GM18861 (cell line): ENCODE results near the gene ZBTB4.
A peak's percentile ranks its signal among the peaks of the same experiment; 100 is the strongest.
"Not testable (repeated sequence)": the region's sequence is repeated elsewhere in the genome, so short reads cannot be mapped to it uniquely, and the experiment has no call there.

Experiments used
- ATAC-seq: cut with Tn5 transposase; IDR thresholded peaks from one replicate; pipeline ENCODE4 v1.9.1; 2021; ENCODE audit not compliant: unreplicated experiment

Gene ZBTB4

DNA sequence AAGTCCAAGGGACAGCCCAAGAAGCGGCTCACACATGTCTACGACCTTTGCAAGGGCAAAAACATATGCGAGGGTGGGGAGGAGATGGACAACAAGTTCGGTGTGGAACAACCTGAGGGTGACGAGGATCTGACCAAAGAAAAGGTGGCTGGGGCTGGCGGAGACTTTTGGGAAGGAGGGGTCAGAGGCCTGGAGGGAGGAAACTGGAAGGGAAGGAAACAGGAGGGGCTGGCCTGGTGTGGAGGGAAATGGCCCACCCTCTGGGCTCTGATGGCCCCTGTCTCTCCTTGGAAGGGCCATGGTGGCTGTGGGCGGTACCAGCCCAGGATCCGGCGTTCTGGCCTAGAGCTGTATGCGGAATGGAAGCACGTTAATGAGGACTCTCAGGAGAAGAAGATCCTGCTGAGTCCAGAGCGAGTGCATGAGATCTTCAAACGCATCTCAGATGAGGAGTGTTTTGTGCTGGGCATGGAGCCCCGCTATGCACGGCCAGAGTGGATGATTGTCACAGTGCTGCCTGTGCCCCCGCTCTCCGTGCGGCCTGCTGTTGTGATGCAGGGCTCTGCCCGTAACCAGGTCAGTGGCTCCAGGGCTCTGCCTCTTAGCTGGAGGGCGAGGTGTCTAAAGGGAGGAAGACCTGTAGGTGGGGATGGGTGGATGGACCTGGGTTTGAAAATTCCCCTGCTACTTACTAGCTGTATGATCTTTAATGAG, 17.2 kb upstream of the ZBTB4 start:
- ATAC-seq: no peak

DNA sequence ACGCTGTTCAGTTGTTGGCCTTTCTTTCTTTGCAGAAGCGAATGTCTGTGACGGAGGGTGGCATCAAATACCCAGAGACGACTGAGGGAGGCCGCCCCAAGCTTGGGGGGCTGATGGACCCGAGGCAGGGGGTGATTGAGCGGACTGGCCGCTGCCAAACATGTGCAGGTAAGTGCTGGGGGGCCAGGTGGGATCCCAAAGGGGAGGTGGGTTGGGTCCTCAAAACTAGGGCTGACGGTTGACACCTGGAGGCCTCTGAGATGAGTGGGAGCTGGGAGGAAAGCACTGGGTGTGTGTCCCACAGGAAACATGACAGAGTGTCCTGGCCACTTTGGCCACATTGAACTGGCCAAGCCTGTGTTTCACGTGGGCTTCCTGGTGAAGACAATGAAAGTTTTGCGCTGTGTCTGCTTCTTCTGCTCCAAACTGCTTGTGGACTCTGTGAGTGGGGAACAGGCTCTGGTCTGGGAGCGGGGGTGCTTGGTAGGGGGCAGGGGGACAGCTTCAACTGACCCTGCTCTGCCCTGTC, 16.5 kb upstream of the ZBTB4 start:
- no peak for ATAC-seq

DNA sequence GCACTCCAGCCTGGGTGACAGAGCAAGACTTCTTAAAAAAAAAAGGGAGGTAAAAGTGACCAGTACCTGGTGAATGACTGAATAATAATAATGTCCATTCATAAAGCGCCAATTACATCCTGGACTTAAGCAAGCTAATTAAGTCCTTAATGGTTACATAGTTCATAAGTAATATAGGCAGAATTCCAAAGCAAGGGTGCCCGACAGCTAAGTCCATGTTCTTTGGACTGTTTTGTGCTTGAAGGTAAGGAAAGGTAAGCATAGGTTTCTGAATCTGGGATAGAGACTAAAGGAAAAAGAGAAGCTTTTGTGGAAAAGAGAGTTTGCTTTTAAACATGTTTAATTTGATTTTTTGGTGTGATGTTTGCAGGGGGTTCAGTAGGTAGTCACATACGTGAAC, 14.5 kb upstream of the ZBTB4 start:
- no peak for ATAC-seq

DNA sequence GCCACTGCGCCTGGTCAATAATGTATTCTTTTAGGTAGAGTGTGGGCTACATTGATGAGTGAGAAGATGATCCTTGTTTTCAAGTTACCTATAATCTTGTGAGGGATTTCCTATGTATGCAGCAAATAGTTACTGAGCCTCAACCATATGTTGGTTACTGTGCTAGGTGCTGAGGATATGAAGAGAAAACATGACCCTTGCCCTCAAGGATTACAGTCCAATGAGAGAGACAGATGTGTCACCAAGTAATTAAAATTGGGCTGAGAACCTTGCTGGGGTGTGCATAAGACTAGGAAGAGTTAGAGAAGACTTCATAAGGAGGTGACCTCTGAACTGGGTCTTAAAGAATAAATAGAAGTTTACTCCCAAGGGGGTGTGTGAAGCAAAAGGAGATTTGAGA, 12.2 kb upstream of the ZBTB4 start:
- ATAC-seq: no peak

DNA sequence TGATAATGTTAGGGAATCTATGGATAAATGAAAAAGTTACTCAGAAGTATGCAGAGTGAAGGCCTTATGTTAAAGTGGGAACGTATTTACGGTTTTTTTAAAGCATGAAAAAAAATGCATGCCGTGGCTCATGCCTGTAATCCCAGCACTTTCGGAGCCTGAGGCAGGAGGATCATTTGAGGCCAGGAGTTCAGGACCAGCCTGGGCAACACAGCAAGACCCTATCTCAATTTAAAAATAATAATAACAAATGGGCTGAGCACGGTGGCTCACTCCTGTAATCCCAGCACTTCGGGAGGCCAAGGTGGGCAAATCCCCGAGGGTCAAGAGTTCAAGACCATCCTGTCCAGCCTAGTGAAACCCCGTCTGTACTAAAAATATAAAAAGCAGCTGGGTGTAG, 10.7 kb upstream of the ZBTB4 start:
- no peak for ATAC-seq

DNA sequence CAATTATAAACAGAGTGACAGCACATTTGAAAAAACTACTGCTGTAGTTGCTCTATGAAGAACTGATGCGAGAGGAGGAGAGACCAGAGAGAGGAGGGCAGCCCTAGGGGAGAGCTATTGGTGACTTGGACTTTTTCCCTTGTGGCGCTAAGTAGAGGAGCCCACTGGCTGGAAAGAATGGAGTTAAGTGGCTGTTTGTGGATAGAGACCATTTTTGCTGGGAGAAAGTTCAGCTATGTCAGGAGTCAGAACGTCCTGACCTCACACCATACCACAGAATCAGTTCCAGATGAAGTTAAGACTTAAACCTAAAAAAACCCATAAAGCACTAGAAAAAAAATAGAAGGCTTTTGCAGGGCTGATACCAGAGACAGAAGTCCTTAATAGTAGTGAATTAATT, 6.8 kb upstream of the ZBTB4 start:
- no peak for ATAC-seq

DNA sequence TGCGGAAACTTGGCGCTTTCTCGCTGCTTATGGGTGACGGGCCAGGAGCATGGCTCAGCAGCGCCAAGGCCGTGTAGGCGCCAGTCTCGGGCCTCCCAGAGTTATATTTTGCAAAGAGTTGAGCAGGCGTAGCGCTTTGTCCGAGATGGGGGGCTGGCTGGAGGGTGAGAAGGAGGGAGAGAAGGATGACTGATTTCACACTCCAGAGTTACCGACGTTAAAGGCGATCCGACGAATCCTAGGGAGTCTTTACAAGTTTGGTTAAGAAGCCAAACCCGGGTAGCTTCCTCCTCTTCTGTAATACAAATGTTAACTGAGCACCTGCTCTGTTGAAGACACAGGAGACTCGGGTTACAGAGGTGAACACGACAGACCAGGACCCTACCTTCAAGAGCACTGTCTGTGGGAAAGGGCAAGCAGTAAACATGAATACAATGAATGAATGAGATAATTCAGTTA, 5.5 kb upstream of the ZBTB4 start:
- ATAC-seq: no peak

DNA sequence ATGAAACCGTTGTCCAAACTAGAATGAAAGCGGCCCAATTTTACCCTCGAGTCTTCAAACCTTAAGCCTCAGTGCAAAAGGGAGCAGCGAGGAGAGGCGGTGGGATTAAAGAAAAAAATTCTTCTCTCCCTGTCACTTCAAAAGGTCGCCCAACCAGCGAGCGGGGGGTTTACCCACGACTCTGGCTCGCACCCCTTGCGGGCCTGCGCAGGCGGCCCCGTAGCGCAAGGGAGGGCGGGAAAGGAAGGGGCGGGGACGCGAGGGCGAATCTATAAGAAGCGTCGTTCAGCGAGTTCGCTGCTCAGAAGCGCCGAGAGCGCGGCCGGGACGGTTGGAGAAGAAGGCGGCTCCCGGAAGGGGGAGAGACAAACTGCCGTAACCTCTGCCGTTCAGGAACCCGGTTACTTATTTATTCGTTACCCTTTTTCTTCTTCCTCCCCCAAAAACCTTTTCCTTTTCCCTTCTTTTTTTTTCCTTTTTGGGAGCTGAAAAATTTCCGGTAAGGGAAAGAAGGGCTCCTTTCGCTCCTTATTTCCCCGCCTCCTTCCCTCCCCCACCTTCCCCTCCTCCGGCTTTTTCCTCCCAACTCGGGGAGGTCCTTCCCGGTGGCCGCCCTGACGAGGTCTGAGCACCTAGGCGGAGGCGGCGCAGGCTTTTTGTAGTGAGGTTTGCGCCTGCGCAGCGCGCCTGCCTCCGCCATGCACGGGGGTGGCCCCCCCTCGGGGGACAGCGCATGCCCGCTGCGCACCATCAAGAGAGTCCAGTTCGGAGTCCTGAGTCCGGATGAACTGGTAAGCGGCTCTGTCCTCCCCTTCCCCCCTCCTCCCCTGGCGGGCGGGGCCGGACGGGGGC, 4.9 kb upstream of the ZBTB4 start, which contains the start of gene POLR2A:
TSS of gene POLR2A (plus strand) at position 300 of the 852 bp plus-strand sequence.
- ATAC-seq: peak; percentile 57

DNA sequence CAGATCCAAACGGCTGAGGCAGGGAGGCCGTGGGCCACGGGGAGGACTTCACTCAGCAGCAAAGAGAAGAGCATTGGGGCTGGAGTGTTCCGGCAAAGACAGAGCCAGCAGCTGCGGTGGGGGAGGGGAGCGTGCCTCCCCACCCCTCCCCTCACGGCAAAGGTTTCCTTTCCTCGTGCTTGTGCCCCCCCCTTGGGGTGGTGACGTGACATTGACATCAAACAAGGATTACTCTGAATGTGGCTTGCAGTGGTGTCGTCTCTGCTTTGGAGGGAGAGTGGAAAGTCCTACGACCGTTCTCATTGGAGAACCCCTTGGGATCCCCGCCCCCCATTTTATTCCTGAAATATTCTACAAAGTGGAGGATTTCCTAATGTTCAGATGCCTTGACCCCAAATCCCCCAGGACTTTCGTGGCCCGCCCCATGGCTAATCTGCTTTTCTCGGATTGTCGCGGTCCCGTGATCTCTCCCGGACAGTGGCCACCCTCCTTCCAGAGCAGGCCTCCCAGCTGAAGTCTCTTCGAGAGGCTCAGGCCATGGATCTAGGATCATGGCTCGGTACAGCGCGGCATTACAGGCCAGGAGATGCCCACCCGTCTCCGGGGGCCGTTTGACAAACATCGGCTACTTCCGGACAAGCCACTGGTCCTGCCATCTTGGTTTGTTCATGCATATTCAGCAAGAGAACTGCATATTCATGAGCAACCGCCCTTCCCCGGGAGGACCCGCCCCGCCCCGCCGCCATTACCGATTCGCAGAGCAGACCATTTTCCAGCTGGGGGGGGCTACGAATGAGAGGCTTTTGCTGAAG, 4.0 kb upstream of the ZBTB4 start:
- ATAC-seq: peak; percentile 23

DNA sequence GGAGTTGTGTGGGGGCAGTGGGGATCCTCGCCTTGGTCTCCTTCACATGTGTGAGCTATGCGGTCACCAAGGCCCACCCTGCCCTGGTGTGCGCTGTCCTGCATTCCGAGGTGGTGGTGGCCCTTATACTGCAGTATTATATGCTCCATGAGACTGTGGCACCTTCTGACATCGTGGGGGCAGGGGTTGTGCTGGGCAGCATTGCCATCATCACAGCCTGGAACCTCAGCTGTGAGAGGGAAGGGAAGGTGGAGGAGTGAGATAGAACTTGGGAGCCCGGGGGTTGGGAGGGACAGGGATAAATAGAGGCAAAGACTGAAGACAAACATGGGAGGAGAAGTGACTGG, 3.3 kb upstream of the ZBTB4 start:
- ATAC-seq: not testable (repeated sequence)

DNA sequence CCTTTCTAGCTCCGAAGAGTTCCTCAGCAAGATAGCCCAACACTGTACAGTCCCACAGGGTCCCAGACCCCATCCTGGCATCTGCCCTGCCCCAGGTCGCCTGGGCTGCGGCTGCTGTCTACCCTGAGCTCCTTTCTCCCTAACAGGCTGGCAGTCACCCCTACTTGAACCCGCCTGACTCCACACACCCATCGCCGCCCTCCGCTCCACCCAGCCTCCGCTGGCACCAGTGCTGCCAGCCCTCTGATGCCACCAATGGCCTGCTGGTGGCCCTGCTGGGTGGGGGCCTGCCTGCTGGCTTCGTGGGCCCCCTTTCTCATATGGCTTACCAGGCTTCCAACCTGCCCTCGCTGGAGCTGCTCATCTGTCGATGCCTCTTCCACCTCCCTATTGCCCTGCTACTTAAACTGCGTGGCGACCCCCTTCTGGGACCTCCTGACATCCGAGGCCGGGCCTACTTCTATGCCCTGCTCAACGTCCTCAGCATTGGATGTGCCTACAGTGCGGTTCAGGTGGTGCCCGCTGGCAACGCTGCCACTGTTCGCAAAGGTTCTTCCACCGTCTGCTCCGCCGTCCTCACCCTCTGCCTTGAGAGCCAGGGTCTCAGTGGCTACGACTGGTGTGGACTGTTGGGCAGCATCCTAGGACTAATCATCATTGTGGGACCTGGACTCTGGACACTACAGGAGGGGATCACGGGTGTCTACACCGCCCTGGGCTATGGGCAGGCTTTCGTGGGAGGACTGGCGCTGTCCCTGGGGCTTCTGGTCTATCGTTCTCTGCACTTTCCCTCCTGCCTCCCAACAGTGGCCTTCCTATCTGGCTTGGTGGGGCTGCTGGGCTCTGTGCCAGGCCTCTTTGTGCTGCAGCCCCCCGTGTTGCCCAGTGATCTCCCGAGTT, 2.7 kb upstream of the ZBTB4 start:
- not testable (repeated sequence) for ATAC-seq

DNA sequence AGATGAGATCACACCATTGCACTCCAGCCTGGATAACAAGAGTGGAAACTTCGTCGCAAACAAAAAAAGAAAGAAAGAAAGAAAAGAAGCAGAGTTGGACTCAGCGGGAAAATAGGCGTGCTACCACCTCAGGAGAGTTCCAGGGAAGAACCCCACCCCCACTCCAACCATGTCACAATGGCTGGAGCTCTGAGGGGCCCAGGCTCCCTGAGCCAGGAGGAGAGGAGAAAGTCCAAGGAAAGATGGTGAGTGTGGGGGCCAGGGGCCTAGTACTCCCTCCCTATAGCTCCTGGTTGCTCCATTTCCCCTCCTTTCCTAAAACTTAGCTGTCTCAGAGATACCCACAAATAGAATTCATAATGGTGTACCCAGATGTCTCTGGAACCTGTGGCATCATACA, 1.8 kb upstream of the ZBTB4 start, which contains the start of gene SLC35G6:
TSS of gene SLC35G6 (plus strand) at position 172 of the 400 bp plus-strand sequence. CDS start at position 243, 71 bp downstream.
- not testable (repeated sequence) for ATAC-seq

DNA sequence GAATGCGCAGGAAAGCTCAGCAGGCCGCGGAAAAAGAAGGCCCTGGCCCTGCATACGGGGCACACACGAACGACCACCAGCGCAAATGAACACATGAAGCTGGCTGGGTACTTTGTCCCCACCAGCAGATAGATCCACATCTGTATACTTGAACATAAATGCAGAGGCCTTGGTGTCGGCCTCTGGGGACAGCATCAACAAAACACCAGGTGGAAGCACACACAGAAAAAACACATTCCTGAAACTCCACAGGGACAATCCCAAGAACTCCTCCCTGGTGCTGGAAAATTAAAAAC, 606 bp upstream of the ZBTB4 start:
- ATAC-seq: no peak

DNA sequence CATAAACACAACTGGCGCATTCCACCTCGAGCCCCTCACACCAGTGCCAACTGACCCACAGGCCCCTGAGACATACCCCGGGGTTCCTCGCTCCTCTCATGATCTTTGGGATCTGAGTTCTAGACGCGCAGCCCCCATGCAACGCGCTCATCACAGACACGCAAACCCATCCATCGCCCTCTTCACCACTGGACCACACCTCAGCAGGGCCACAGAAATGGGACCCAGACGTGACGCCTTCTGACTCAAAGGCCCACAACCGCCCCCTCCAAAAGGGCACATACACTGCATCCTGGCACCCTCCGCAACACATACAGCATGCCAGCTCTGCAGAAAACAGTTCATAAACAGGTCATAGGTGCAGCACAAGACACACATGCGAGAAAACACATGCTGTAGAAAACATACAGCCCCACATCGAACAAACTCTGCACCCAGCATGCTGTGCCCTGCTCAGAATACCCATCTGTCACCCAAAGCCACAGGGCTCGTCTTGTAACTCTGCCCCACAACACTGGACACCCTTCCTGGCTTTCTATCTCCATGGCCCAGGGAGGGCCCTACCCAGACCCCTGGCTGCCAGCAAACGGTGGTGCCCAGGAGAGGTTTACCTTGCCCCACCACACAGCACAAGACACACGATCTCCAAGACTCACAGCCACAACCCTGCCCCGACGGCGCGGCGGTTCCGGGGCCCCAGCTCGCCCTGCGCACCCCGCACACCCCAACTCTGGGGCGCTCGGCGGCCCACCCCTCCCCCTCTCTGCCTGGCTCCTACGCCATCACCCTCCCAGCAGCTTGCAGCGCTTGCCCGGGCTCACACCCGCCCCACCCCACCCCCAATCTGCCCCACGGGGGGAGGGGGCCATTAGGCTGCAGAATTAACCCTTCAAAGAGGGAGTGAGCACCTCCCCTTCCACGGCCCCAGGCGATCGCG, 887 bp downstream of the ZBTB4 start:
- no peak for ATAC-seq

DNA sequence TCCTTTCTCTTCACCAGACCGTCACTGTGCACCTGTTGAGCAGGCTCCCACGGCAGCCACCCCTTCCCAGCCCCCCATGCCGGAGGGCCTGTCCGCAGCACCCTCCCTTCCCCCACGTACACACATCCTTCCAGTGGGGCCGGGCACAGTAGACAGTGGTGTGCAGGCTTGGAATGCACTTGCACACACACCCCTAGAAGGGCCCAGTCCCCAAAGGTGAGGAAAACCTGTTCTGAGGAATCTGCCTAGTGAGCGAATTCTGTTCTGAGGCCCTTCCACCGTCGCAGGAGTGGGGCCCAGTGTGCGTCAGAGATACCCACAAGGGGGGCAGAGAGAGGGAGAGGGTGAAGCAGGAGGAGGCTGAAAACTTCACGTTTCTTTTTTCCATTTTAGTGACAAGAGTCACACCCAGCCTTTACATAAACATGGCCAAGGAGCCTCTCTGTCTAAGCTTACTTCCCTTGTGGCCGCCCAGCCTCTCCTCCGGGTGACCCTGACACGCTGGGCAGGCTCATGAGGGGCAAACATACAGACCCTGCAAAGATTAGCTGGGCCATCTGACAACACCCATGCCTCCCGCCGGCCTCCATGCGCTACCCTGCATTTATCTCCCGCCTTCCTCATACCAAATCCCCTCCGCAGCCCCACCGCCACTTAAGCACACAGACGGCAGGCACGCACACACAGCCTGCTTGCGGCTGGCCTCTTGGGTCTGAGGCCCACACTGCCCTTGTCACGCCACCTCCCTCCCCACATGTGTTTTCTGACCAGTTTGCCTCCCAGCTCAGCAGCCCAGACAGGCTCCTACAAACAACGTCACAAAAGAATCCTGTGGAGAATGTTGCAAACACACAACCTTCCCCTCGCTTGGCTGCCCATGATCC, 1.8 kb downstream of the ZBTB4 start:
- ATAC-seq: no peak

DNA sequence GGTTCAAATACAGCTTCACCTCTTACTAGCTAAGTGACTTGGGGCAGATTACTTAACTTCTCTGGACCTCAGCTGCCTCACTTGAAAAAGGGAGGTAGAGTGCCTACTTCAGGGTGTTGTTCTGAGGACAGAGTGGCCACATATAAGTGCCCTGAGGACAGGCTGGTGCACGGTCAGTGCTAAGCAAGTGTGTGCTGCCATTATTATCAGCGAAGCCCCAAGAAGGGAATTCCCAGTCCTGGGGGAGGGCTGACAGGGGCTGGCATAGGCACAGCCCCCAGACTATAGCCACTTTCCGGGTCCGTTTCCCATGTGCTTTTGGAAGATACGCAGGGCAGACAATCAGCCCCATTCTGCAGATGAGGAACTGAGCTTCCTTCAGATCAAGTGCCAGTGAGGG, 2.5 kb downstream of the ZBTB4 start:
- ATAC-seq: no peak

DNA sequence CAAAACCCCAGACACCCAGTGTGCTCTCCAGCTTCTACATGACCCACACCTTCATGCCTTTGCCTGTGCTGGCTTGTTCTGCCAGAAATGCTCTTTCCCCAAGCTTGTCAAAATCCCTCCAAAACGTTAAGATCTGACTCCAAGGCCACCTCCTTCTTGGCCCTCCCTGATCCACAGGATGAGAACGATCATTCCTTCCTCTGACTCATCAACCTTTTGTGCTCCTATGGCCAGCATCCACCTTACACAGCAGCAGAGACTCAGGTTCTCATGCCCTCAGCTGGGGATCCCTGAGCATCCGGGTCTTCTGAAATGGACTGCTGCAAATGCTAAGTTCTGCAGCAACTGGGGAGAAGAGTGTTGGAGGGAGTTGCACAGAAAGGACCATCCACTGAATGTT, 2.9 kb downstream of the ZBTB4 start:
- no peak for ATAC-seq

DNA sequence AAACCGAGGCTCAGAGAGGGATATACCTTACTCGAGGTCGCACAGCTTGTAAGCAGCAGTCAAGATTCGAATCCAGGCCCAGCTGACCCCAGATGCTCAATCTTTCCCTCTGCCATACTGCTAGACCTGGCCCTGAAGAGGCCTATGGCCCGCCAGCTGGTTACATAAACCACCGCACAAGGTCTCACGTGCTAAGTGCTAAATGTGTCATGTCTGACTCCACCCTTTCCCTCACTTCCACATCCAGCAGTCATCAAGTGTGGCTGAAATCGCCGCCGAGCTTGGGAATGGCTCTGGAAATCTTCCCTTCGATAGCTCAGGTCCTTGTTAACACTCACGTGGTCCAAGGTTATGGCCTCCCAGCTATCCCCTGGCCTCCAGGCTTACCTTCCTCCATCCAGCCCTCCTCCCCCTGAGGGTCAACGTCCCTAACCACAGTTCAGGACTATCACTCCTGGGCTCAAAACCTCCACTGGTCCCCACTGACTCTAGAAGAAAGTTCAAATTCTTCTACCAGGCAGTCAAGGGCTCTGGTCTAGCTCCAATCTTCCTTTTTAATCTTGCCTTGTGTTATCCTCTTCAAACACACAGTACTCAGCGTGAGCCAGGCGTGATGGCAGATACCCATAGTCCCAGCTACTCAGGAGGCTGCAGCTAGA, 3.5 kb downstream of the ZBTB4 start:
- ATAC-seq: no peak
